GM19193 (cell line): Measurements from ENCODE around the gene AK9.

Source experiments
- POLR2A ChIP-seq: IDR thresholded peaks from 4 replicates; pipeline ENCODE4 v1.6.1; 2011; ENCODE audit not compliant: insufficient read depth, insufficient read length; ENCODE audit errors: extremely low read depth

Gene AK9

GRCh38 chr6:109580519-109580918 lies 110.5 kb downstream of the AK9 start:
- TF ChIP-seq POLR2A: no peak

DNA sequence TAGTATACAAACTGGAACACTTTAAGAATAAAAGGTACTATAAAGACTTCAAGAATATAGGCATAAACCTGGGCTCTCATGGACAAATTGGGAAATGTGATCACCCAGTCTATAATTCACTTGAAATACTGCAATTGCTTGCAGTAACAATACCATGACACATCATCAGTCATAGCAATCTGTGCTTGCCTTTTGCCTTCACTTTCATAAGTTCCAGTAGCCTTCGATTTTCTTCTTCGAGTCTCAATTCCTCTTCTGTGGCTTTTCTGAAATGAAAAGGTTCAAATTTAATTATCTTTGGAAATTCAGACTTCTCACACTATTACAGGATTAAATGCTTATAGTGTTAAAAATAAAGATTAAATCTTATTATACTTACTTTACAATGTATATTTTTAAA lies 111.6 kb downstream of the AK9 start:
- no peak for TF ChIP-seq POLR2A

GRCh38 chr6:109561844-109562243 lies 129.2 kb downstream of the AK9 start:
- TF ChIP-seq POLR2A: no peak

DNA sequence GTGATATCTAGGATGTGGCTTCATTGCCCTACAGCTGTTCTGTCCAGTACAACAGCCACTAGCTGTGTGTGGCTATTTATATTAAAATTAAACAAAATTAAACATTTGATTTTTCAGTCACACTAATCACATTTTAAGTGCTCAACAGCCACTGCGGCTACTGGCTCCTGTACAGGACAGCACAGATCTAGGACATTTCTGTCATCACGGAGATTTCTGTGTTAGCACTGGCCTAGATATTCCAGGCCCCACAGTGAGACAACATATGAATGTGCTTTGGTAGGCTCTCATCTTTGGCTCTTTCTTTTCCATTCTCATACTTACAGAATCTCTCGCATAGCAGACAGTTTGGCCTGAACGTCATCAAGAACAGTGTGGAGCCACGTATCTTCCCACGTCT lies 159.6 kb downstream of the AK9 start:
- no peak for TF ChIP-seq POLR2A

DNA sequence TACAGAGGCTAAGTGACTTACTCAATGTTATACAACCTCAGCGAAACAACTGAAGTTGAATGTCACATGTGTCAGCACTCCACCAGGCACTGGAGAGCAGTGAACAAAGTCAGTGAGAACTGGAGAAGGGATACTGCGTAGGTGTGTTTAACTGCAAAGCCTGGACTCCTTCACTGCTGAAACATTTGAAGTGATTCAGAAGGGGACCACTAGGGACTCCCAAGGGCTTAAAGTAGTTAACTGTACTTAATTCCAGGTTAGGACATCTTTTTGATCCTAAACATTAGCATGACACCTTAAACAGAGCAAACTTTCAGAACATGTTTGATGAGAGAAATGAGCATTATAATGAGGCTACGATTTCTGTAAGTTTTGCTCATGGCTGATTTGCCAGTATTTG lies 163.0 kb downstream of the AK9 start:
- TF ChIP-seq POLR2A: no peak

- TF ChIP-seq POLR2A: no peak
Measured at GRCh38 chr6:109526905-109527628, 163.9 kb downstream of the AK9 start.

- TF ChIP-seq POLR2A: no peak
Measured at GRCh38 chr6:109524129-109524528, 166.9 kb downstream of the AK9 start.

GRCh38 chr6:109523478-109523877 lies 167.5 kb downstream of the AK9 start:
- TF ChIP-seq POLR2A: no peak

GRCh38 chr6:109521080-109521479 lies 169.9 kb downstream of the AK9 start:
- no peak for TF ChIP-seq POLR2A

DNA sequence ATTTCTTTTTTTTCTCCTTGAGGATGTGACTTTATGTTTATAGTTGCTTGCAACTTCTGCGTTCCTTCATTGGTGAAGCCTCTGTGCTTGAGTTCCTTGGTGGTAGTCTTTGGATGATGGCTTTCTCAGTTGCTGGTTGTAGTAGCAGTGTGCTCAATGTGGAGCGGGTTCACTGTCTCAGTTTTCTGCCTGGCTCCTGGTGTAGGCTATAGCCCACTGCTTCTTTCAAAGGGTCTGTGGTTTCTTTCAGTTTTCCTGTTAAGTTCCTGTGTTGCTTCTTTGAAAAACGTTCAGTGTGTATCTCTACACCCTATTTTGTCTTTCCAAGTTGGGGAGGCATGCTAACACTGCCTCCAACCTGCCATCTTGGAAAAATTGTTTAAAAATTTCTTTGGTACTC lies 174.1 kb downstream of the AK9 start:
- no peak for TF ChIP-seq POLR2A

- TF ChIP-seq POLR2A: no peak
Measured at GRCh38 chr6:109515781-109516409, 175.1 kb downstream of the AK9 start.

DNA sequence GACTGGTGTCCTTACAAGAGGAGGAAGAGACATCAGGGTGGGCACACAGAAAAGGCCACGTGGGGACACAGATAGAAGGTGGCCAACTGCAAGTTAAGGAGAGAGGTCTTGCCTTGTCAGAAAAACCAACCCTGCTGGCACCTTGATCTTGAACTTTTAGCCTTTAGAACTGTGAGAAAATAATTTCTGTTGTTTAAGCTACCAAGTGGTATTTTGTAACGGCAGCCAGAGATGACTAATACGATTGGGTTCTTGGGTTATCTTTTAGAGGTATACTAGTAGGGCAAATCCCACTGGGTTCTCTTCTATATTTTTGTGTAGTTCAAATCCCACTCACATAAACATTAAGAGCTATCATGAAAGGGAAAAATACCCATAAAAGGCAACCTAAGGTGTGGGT lies 176.1 kb downstream of the AK9 start:
- no peak for TF ChIP-seq POLR2A

GRCh38 chr6:109513571-109514071 lies 177.4 kb downstream of the AK9 start:
- TF ChIP-seq POLR2A: no peak

- TF ChIP-seq POLR2A: no peak
Measured at GRCh38 chr6:109512271-109512817, 178.7 kb downstream of the AK9 start.

GRCh38 chr6:109511832-109512231 lies 179.2 kb downstream of the AK9 start:
- TF ChIP-seq POLR2A: no peak

DNA sequence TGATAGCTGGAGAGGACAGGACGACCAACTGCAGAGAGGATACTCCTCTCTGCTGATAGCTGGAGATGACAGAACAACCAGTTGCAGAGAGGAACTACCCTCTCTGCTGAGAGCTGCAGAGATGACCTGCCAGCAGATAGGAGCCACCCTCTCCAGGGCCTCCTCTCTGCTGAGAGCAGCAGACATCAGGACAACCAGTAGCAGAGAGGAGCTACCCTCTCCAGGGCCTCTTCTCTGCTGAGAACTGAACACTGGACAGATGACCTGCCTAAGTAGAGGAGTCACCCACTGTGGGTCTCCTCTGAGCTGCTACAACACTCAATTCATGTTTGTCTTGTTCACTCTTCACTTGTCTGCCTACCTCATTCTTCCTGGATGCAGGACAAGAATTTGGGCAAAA lies 180.6 kb downstream of the AK9 start:
- TF ChIP-seq POLR2A: no peak
